ENCODE data around the gene UBE2QL1.

- TF ChIP-seq POLR2AphosphoS5 (IDR thresholded peaks at IDR 0.05; ENCODE audit: low read depth, low read length) (no peak), POLR2A (IDR thresholded peaks at IDR 0.05; ENCODE audit: low read depth, low read length) (no peak), TAF1 (IDR thresholded peaks at IDR 0.05; ENCODE audit: low read depth, low read length) (no peak), SPI1 (IDR thresholded peaks at IDR 0.05; ENCODE audit: low read depth, low read length) (no peak), POU2F2 (IDR thresholded peaks at IDR 0.05; ENCODE audit: low read depth, low read length) (no peak)
These were observed 27.1 kb downstream of the UBE2QL1 start for GRCh38 chr5:6475626-6476312.

Data from GM12891 (cell line).